GM12891 (cell line): Measurements from ENCODE around the gene MKI67.

Experiments used
- POLR2A ChIP-seq: IDR thresholded peaks from 2 replicates; pipeline ENCODE4 v1.6.1; 2011; ENCODE audit warnings: low read depth, low read length, control low read depth
- POLR2AphosphoS5 ChIP-seq: IDR thresholded peaks from 2 replicates; pipeline ENCODE4 v1.6.1; 2011; ENCODE audit warnings: low read depth, low read length, control low read depth
- SPI1 ChIP-seq: IDR thresholded peaks from 2 replicates; pipeline ENCODE4 v1.6.1; 2011; ENCODE audit warnings: low read depth, low read length, control low read depth
- TAF1 ChIP-seq: IDR thresholded peaks from 2 replicates; pipeline ENCODE4 v1.6.1; 2011; ENCODE audit warnings: low read depth, low read length, control low read depth

DNA sequence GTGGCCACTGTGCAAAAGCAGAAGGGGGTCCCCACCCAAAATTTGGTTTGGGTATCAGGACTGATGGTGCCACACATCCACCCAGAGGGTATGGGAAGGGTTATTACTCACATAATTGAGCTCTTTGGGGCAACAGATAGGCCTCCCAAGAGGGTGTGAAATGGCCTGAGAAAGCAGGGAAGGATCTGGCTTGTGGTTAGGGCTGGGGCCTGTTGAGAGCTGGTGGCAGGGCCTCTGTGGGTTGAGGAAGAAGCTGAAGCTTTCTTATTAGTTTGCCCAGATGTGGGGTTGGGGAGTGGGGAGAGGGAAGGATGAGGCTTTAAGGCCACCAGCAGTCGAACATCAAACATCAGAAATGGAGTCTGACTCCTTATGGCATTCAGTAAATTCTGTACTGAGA lies 18.3 kb upstream of the MKI67 start:
- TF ChIP-seq POLR2AphosphoS5 (no peak), TAF1 (no peak), POLR2A (no peak), SPI1 (no peak)
